Common myeloid progenitor, CD34-positive (primary cell): ENCODE measurements around the gene MRPL14. TPM values are rescaled to one million over a fixed set of nuclear protein-coding genes. Genes with fewer than 3 reads are reported as not detected.
A peak's percentile ranks its signal among the peaks of the same experiment; 100 is the strongest.

ENCODE experiments used
- CTCF ChIA-PET: fragments of 350-600 bp; sonication (Branson Sonifier 250); formaldehyde crosslinking; loops from one replicate; lab custom pipeline; 2021; ENCODE audit warnings: antibody characterized with exemption; lab: Charles Lee
- POLR2A ChIA-PET: fragments of 350-600 bp; sonication (Branson Sonifier 250); formaldehyde crosslinking; loops from one replicate; lab custom pipeline; 2021; ENCODE audit warnings: antibody characterized with exemption; lab: Charles Lee
- DNase-seq, 3 donors: peaks; one replicate each; pipeline versions ENCODE4 v3.0.0 to v3.0.0-alpha.2; 2013
- H3K27ac ChIP-seq, 2 experiments: 1 replicate in 1 of 2; 2 replicates in 1 of 2; pipeline ENCODE4 v1.7.0; 2013; ENCODE audit warnings: inconsistent platforms in 2 of 2, low read length in 2 of 2, mild to moderate bottlenecking in 2 of 2, low read depth in 1 of 2, moderate library complexity in 1 of 2; ENCODE audit not compliant: severe bottlenecking in 2 of 2, insufficient read depth in 1 of 2, poor library complexity in 1 of 2
- H3K27me3 ChIP-seq, 5 experiments: replicated peaks in 2 of 5; 1 replicate in 3 of 5; 2 replicates in 2 of 5; pipeline versions ENCODE4 v1.6.1 to v1.7.0; 2013; ENCODE audit warnings: low read length in 4 of 5, mild to moderate bottlenecking in 2 of 5, moderate library complexity in 2 of 5, inconsistent platforms in 1 of 5; ENCODE audit not compliant: insufficient read depth in 5 of 5, control insufficient read depth in 4 of 5
- H3K36me3 ChIP-seq, 4 experiments: 1 replicate in 2 of 4; 2 replicates in 2 of 4; pipeline versions ENCODE4 v1.6.1 to v1.7.0; 2013; ENCODE audit warnings: low read length in 3 of 4, control low read depth in 1 of 4, mild to moderate bottlenecking in 1 of 4; ENCODE audit not compliant: control insufficient read depth in 4 of 4, insufficient read depth in 4 of 4
- H3K4me1 ChIP-seq, 4 experiments: 1 replicate in 3 of 4; 2 replicates in 1 of 4; pipeline versions ENCODE4 v1.6.1 to v1.7.1; 2013; ENCODE audit warnings: low read length in 3 of 4, mild to moderate bottlenecking in 3 of 4, control low read depth in 1 of 4, inconsistent platforms in 1 of 4, moderate library complexity in 1 of 4; ENCODE audit not compliant: control insufficient read depth in 4 of 4, insufficient read depth in 4 of 4; ENCODE audit errors: control extremely low read depth in 1 of 4
- H3K4me3 ChIP-seq, 7 experiments: 1 replicate in 4 of 7; 2 replicates in 3 of 7; pipeline versions ENCODE4 v1.5.1 to v1.7.0; 2013; ENCODE audit warnings: mild to moderate bottlenecking in 7 of 7, low read length in 6 of 7, moderate library complexity in 6 of 7, inconsistent platforms in 2 of 7, low read depth in 2 of 7, control low read depth in 1 of 7; ENCODE audit not compliant: insufficient read depth in 4 of 7, control insufficient read depth in 1 of 7; ENCODE audit errors: extremely low read depth in 1 of 7
- H3K9me3 ChIP-seq, 5 experiments: 1 replicate in 4 of 5; 2 replicates in 1 of 5; pipeline versions ENCODE4 v1.6.1 to v1.7.1; 2013; ENCODE audit warnings: low read length in 4 of 5, mild to moderate bottlenecking in 2 of 5, inconsistent platforms in 1 of 5, low read depth in 1 of 5, moderate library complexity in 1 of 5; ENCODE audit not compliant: control insufficient read depth in 4 of 5, insufficient read depth in 2 of 5; ENCODE audit errors: control extremely low read depth in 1 of 5
- WGBS: methylation state at CpG from one replicate; pipeline ENCODE4 v1.1.5; 2013; ENCODE audit not compliant: insufficient coverage; 5-methylcytosine and 5-hydroxymethylcytosine counted together
- polyA plus RNA-seq: library from polyadenylated mRNA; unstranded; fragments of 120-200 nt; gene quantifications from one replicate; pipeline ENCODE4 v1.2.1, GENCODE V29; 2013

The MRPL14 gene
- polyA plus RNA-seq, result 18.1 TPM

DNA sequence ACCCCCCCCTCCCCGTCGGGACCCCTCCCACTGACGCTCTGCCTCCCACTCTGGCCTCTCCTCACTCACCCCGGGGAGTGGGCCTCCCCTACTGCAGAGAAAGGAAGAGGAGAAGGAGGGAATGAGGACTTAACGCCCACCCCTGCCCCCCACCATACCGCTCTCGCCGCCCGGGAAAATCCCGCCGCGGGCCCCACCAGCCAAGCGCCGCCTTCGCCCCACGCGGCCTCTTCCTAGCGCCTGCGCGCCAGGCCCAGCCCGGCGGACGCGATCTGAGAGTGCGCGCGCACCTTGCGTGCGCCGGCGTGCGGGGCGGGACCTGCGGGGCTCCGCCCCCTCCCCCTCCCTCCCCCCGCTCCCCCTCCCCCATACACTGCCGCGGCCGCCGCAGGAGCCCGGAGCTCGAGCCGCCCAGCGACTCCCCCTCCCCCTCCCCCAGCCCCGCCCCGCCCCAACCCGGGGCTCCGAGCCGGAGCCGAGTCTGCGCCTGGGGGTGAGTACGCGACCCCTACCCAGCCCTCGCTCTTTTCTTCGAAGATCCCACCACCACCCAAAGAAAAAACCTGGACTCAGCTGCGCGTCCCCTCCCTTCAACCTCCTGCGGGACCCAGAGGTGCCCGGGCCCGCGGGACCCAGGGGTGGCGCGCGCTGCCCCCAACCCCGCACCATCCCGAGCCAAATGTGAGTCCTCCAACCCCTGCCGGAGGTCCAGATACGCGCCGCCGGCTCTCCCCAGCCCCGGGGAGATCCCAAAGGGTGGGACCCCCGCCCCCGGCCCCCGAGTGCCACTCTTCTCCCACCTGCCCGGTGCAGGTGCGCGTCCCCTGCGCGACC is at the start of gene MRPL14, which contains the start of gene TMEM63B:
Gene MRPL14 (minus strand): TSS at position 267 of the 834 bp plus-strand sequence. CDS start 10,841 bp downstream, outside the sequence.
Gene TMEM63B (plus strand): TSS at position 369 of the 834 bp plus-strand sequence. CDS start 7,031 bp downstream, outside the sequence.
- under 1% methylated on average over 35 of the region's 80 CpGs for WGBS
- CTCF ChIA-PET, result no interaction called here

DNA sequence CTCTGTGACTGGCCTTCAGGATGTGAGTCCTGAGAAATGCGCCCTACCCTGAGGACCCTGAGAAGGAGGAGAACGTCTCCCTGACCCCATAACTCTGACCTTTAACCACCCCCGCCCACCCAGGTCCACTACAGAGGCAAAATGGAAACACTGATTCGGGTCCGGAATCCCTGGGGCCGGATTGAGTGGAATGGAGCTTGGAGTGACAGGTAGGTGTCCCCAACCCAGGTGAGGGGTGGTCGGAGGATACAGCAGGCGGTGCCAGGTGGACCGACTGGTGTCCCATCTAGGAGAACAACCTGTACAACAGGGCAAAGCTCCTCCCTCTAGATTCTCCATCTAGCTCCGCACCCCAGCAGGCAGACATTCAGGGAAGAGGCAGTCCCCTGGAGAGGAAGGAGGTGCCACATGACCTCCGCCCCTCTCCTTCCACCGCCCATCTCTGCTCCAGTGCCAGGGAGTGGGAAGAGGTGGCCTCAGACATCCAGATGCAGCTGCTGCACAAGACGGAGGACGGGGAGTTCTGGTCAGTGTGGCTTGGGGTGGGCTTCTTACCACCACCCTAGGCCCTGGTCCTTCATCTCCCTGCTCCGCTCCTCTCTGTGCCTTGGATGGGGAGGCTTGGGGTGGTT is 49.0 kb upstream of the MRPL14 start:
- Histone ChIP-seq H3K4me1 (peaks cover 0 to 25% (median 23%) of the 10 kb centered on the region in 4 experiments), H3K4me3 (peak overlapping the region in 4 of 7 experiments; percentile 23 to 65 (median 46)), H3K27ac (no peak overlapping the region), H3K9me3 (no peaks in the 10 kb centered on the region), H3K27me3 (no peaks in the 10 kb centered on the region), H3K36me3 (no peaks in the 10 kb centered on the region)
- DNase-seq, result no peak
- ChIA-PET POLR2A (interaction anchor here (0.9 to 1.4 kb wide), 4 partner anchors 10 to 81 kb away, joined by 3 to 6 read pairs (median 4); partner anchors contain the start of gene HSP90AB1), CTCF (interaction anchor here (0.6 to 4.2 kb wide), 21 partner anchors 13 to 137 kb away, joined by 3 to 44 read pairs (median 4); partner anchors contain the start of genes AARS2, CAPN11, MYMX and SLC29A1)
- WGBS, result 87% methylated on average over 7 of the region's 15 CpGs

More for the DNA sequence above, at the start of gene MRPL14, which contains the start of gene TMEM63B:
- DNase-seq, result peak; percentile 77 to 86 (median 84)
- H3K4me1 ChIP-seq, result peaks cover 25 to 53% (median 39%) of the 10 kb centered on the region in 4 experiments
- peak within 1 kb of the TSS; percentile 77 to 91 (median 85) for H3K4me3 ChIP-seq
- H3K27me3 ChIP-seq, result peaks cover 0 to 13% (median 9%) of the 10 kb centered on the region in 5 experiments
- H3K36me3 ChIP-seq, result peaks cover 0 to 4% (median 0%) of the 10 kb centered on the region in 4 experiments
- H3K9me3 ChIP-seq, result no peaks in the 10 kb centered on the region
- H3K27ac ChIP-seq, result peak within 1 kb of the TSS in 1 of 2 experiments; percentile 83
- POLR2A ChIA-PET, result no interaction called here

DNA sequence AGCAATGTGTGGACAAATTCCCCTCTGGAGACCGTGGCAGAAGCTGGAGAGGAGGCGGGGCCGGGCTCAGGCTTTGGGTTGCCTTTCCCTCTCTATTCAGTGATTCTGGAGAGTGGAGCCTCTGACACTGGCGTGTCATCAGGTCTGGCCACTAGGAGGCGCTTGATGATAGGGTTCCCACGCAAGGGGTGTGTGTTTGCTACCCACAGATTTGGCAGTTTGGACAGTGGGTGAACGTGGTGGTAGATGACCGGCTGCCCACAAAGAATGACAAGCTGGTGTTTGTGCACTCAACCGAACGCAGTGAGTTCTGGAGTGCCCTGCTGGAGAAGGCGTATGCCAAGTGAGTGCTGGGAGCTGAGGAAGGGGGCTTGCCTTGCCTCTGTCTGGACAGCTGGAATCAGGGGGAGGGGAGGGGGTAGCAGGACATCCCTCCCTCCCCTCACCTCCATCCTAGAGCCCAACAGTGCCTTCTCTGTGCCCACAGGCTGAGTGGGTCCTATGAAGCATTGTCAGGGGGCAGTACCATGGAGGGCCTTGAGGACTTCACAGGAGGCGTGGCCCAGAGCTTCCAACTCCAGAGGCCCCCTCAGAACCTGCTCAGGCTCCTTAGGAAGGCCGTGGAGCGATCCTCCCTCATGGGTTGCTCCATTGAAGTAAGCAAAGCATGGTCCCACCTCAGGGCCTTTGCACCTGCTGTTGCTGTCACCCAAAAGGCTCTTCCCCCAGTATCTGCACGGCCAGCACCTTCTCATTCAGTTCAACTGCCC is 45.7 kb upstream of the MRPL14 start:
- Histone ChIP-seq H3K4me3 (no peak overlapping the region), H3K4me1 (peaks cover 0 to 25% (median 23%) of the 10 kb centered on the region in 4 experiments), H3K27me3 (no peaks in the 10 kb centered on the region), H3K9me3 (no peaks in the 10 kb centered on the region), H3K36me3 (no peaks in the 10 kb centered on the region), H3K27ac (no peak overlapping the region)
- WGBS, result 14% methylated on average over 9 of the region's 15 CpGs
- DNase-seq, result peak; percentile 74 to 86 (median 83)
- ChIA-PET POLR2A (no interaction called here), CTCF (interaction anchor here (0.5 to 4.9 kb wide), 23 partner anchors 9 to 123 kb away, joined by 3 to 65 read pairs (median 4); partner anchors contain the start of genes HSP90AB1 and SLC29A1)

DNA sequence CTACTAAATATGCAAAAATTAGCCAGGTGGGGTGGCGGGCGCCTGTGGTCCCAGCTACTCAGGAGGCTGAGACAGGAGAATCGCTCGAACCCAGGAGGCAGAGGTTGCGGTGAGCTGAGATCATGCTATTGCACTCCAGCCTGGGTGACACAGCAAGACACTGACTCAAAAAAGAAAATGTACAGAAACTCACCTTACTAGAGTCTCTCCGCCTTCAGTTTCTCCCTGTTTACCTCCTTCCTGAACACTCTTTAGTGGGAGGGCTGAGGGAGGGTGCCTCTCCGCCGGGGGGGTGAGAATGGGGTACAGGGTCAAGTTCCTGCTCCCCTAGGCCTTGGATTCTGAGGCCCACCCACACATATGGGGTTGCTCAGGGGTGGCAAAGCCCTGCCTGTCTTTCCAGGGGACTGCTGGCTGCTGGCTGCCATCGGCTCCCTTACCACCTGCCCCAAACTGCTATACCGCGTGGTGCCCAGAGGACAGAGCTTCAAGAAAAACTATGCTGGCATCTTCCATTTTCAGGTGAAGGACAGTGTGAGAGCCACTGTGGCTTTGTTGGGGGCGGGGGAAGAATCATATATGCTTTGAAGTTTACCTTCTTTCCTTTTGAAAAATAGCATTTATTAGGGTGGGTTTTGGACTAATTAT is 44.8 kb upstream of the MRPL14 start:
- Histone ChIP-seq H3K4me3 (no peak overlapping the region), H3K27ac (no peak overlapping the region), H3K36me3 (no peaks in the 10 kb centered on the region), H3K27me3 (no peaks in the 10 kb centered on the region), H3K9me3 (no peaks in the 10 kb centered on the region), H3K4me1 (peaks cover 0 to 20% (median 16%) of the 10 kb centered on the region in 4 experiments)
- 100% methylated on average over 8 of the region's 12 CpGs for WGBS
- ChIA-PET POLR2A (no interaction called here), CTCF (interaction anchor here (0.6 to 4.9 kb wide), 21 partner anchors 11 to 85 kb away, joined by 3 to 65 read pairs (median 4); partner anchors contain the start of genes CAPN11 and HSP90AB1)
- no peak for DNase-seq

DNA sequence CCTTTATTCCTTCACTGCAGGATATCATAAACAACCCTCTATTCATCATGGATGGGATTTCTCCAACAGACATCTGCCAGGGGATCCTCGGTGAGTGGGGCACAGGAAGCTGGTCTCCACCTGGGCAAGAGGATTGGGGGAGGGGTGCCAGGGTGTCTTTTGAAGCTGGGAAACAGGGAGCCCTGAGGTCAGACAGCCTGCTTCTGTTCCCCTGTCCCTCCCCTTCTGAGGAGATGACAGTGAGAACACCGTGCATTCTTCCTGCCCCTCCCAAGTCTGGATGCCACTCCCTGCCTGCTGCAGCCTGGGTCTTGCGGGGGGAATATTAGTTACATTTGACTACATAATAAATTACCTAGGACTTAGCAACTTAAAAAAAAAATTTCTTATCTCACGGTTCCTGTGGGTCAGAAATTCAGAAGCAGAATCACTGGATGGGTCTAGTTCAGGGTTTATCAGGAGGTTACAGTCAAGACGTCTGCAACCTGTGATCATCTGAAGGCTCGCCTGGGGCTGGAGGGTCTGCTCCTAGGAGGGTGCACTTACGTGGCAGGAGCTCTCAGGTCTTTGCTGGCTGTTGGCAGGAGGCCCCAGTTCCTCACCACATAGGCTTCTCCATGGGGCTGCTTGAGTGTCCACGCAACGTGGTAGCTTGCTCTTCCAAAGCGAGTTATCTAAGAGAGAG is 42.8 kb upstream of the MRPL14 start:
- CTCF ChIA-PET, result interaction anchor here (0.7 to 4.9 kb wide), 11 partner anchors 9 to 170 kb away, joined by 3 to 65 read pairs (median 3); no protein-coding TSS in a partner anchor

More for the DNA sequence above, 42.8 kb upstream of the MRPL14 start:
- Histone ChIP-seq H3K9me3 (no peaks in the 10 kb centered on the region), H3K27me3 (no peaks in the 10 kb centered on the region), H3K36me3 (no peaks in the 10 kb centered on the region), H3K4me1 (peaks cover 0 to 23% (median 15%) of the 10 kb centered on the region in 4 experiments), H3K27ac (no peak overlapping the region), H3K4me3 (no peak overlapping the region)
- 81% methylated on average over 8 of the region's 10 CpGs for WGBS
- POLR2A ChIA-PET, result interaction anchor here (0.5 kb wide), 1 partner anchor 376 kb away, joined by 3 read pairs; no protein-coding TSS in a partner anchor
- DNase-seq, result no peak
